ENCODE data around the gene HCFC2. TPM values are rescaled to one million over a fixed set of nuclear protein-coding genes. Genes with fewer than 3 reads are reported as not detected.
A peak's percentile ranks its signal among the peaks of the same experiment; 100 is the strongest.

Gene HCFC2
- total and polyA plus RNA-seq, 2 of the 4 experiments (the other 2 are of a cell fraction) = 12.0 to 34.2 TPM

DNA sequence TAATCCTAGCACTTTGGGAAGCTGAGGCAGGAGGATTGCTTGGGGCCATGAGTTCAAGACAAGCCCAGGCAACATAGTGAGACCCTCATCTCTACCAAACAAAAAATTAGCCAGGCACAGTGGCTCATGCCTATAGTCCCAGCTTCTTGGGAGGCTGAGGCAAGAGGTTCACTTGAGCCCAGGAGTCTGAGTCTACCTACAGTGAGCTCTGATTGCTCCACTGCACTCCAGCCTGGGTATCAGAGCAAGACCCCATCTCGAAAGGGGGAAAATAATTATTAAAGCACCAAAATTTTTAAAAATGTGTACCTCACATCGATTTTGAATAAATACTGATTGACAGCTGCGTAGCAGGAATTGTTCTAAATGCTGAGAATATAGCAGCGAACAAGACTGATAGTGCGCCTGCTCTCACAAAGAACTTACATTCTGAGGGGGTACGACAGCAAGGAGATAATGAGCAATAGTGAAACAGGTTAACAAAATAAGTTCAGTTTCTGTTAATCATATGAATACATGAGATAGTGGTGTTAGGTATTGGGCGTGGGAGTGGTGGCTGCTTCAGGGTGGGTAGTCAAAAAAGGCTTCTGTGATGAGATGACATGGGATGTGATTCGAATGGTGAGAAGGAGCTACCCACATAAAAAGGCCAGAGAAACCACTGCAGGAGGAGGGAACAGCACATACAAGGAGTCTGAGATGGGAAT is 19.6 kb downstream of the HCFC2 start:
- no peaks in the 10 kb centered on the region for H3K9me3 ChIP-seq (ENCODE audit: control insufficient read depth, insufficient read depth, low read length)
- dilution Hi-C loops (cut with HindIII; ENCODE audit: low sequenced_read_pairs, unreplicated experiment) (no loop called here), in situ Hi-C loops (cut with MboI; ENCODE audit: low sequenced_read_pairs) (no loop called here), intact Hi-C loops (cut with micrococcal nuclease) (no loop called here)
- H3K4me3 ChIP-seq (ENCODE audit: insufficient read depth, low read depth, low read length) = no peak overlapping the region
- H3K14ac ChIP-seq (replicated peaks; ENCODE audit: low read depth, low read length) = no peak overlapping the region
- peaks cover 32% of the 10 kb centered on the region for H3K36me3 ChIP-seq (ENCODE audit: control insufficient read depth, insufficient read depth, low read length)
- H2BK20ac ChIP-seq (ENCODE audit: low read depth, low read length) = no peak overlapping the region
- H3K9me1 ChIP-seq (ENCODE audit: insufficient read depth, low read length) = peaks cover under 1% of the 10 kb centered on the region; the same call in 1 of the 2 replicates
- H3K27ac ChIP-seq (ENCODE audit: insufficient read depth, low read length) = no peak overlapping the region
- TF ChIP-seq CTCF (conservative IDR thresholded peaks at IDR 0.05; ENCODE audit: low read depth, low read length) (no peak), FOS (IDR thresholded peaks at IDR 0.05; ENCODE audit: low read depth, low read length) (no peak), CHD1 (IDR thresholded peaks at IDR 0.05; ENCODE audit: low read depth, low read length) (no peak), CEBPB (IDR thresholded peaks at IDR 0.05; ENCODE audit: low read depth, low read length) (no peak), POLR2A (IDR thresholded peaks at IDR 0.05; ENCODE audit: low read depth, low read length) (no peak), RAD21 (IDR thresholded peaks at IDR 0.05; ENCODE audit: low read length) (no peak), USF2 (IDR thresholded peaks at IDR 0.05; ENCODE audit: low read depth, low read length) (no peak), BHLHE40 (IDR thresholded peaks at IDR 0.05; ENCODE audit: low read depth, low read length) (no peak), RCOR1 (IDR thresholded peaks at IDR 0.05; ENCODE audit: insufficient replicate concordance, low read length) (no peak), RFX5 (IDR thresholded peaks at IDR 0.05; ENCODE audit: low read depth, low read length) (no peak)
- TF ChIP-seq, protein P1, sequence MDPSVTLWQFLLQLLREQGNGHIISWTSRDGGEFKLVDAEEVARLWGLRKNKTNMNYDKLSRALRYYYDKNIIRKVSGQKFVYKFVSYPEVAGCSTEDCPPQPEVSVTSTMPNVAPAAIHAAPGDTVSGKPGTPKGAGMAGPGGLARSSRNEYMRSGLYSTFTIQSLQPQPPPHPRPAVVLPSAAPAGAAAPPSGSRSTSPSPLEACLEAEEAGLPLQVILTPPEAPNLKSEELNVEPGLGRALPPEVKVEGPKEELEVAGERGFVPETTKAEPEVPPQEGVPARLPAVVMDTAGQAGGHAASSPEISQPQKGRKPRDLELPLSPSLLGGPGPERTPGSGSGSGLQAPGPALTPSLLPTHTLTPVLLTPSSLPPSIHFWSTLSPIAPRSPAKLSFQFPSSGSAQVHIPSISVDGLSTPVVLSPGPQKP (IDR thresholded peaks at IDR 0.05; ENCODE audit: borderline replicate concordance, low read depth, low read length) = no peak
- no peak overlapping the region for H2BK120ac ChIP-seq (ENCODE audit: low read depth, low read length)
- H3K4ac ChIP-seq (ENCODE audit: low read depth, low read length) = no peak overlapping the region
- peaks cover 3% of the 10 kb centered on the region; the same call in 1 of the 2 replicates for H3K4me1 ChIP-seq (ENCODE audit: control insufficient read depth, insufficient read depth, low read length)
- no peak overlapping the region for H3K9ac ChIP-seq (ENCODE audit: low read depth, low read length)
- no TSS peak for BruUV-seq (replicated peaks)
- ATAC-seq (ENCODE audit: low read depth) = no peak
- H2AFZ ChIP-seq (replicated peaks; ENCODE audit: low read length, poor library complexity) = no peak overlapping the region
- no peak overlapping the region for H3K18ac ChIP-seq (ENCODE audit: low read depth, low read length)
- H3K79me1 ChIP-seq (ENCODE audit: low read depth in 1 of 2, low read length in 2 of 2) = peaks cover 13 to 15% of the 10 kb centered on the region in 2 experiments
- H3K27me3 ChIP-seq (ENCODE audit: control insufficient read depth, insufficient read depth, low read length) = no peaks in the 10 kb centered on the region
- no peak overlapping the region for H3K23ac ChIP-seq (ENCODE audit: low read depth, low read length)
- H2AK5ac ChIP-seq (ENCODE audit: low read depth, low read length) = no peak overlapping the region
- 100% methylated on average over 5 of the region's 8 CpGs; no CpG with 5 or more reads in 1 of the 2 experiments for WGBS, 2 experiments (ENCODE audit: extremely low coverage in 2 of 2, insufficient read length in 1 of 2)
- H4K5ac ChIP-seq (ENCODE audit: low read depth, low read length) = no peak overlapping the region
- CTCF ChIA-PET = interaction anchor here (1.2 to 1.3 kb wide), 2 partner anchors 16 to 135 kb away, joined by 3 read pairs; no protein-coding TSS in a partner anchor
- no peak overlapping the region for H3K4me2 ChIP-seq (ENCODE audit: low read depth, low read length)
- H2AK9ac ChIP-seq (replicated peaks; ENCODE audit: low read depth, low read length, poor library complexity) = no peak overlapping the region
- no peak overlapping the region for H4K91ac ChIP-seq (ENCODE audit: insufficient read depth, low read depth, low read length)
- peak overlapping the region; percentile 33 for H2BK5ac ChIP-seq (ENCODE audit: low read depth, low read length, poor library complexity, severe bottlenecking)
- H4K8ac ChIP-seq (ENCODE audit: low read depth in 2 of 2, low read length in 2 of 2) = no peak overlapping the region
- no peaks in the 10 kb centered on the region for H4K20me1 ChIP-seq (ENCODE audit: insufficient read depth, low read length)
- DNase-seq = no peak
- no peak overlapping the region for H3K56ac ChIP-seq (ENCODE audit: extremely low read depth, insufficient read depth, low read length)
- POLR2A ChIA-PET (ENCODE audit: unreplicated experiment) = no interaction called here
- H2BK15ac ChIP-seq (ENCODE audit: low read depth, low read length) = no peak overlapping the region

All from IMR-90 (cell line).